WI38 (cell line): Measurements from ENCODE around the gene DIAPH3.

Experiments used
- H3K4me3 ChIP-seq: 2 replicates; pipeline ENCODE4 v1.5.1; 2011; ENCODE audit warnings: low read depth, mild to moderate bottlenecking, control low read depth, low read length
- TF ChIP-seq, protein P1 (sequence below): IDR thresholded peaks from 2 replicates; pipeline ENCODE4 v1.5.1; 2012; ENCODE audit warnings: low read depth, mild to moderate bottlenecking, control low read depth, low read length

Gene DIAPH3

DNA sequence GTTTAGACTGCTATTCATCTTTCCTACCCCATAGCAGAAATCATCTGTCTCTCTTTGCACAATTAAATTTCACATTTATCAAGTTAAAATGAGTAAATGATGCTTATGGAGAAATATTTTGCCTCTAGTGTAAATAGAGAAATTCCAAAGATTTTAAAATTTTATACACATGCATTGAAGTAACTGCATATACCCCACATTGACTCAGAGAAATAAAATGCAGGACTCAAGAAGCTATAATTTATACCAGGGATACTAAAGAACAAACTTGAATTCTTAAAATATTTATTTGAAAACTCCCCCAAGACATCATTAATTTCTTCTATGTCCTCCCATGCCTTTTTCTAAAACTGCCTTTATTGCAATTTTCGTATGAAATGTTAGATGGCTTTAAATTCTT lies 165.8 kb downstream of the DIAPH3 start:
- TF ChIP-seq, protein P1, sequence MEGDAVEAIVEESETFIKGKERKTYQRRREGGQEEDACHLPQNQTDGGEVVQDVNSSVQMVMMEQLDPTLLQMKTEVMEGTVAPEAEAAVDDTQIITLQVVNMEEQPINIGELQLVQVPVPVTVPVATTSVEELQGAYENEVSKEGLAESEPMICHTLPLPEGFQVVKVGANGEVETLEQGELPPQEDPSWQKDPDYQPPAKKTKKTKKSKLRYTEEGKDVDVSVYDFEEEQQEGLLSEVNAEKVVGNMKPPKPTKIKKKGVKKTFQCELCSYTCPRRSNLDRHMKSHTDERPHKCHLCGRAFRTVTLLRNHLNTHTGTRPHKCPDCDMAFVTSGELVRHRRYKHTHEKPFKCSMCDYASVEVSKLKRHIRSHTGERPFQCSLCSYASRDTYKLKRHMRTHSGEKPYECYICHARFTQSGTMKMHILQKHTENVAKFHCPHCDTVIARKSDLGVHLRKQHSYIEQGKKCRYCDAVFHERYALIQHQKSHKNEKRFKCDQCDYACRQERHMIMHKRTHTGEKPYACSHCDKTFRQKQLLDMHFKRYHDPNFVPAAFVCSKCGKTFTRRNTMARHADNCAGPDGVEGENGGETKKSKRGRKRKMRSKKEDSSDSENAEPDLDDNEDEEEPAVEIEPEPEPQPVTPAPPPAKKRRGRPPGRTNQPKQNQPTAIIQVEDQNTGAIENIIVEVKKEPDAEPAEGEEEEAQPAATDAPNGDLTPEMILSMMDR: no peak

DNA sequence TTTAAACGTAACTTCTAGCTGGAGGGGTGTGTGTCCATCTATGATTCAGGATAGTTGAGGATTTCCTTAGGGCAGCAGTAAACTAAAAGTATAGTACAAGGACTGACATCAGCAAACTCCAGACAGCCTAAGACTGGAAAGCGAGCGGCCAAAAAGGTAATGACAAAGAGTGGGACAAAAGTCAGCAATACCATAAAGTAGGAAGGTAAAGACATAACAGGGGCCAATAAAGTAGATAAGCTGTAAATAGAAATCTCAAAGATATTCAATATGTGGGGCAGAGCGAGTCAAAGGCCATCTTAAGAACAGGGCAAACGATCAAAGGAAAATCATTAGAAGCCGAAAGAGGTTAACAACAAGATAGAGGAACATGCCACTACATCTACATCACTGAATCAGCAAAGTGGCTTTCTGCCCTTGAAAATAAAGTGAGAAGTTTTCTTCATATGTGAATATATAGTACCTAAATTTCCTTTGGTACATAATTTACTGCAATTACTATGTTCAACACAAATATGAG lies 167.2 kb downstream of the DIAPH3 start:
- TF ChIP-seq, protein P1: no peak
- H3K4me3 ChIP-seq: no peak overlapping the region

More for the DNA sequence above, 165.8 kb downstream of the DIAPH3 start:
- no peak overlapping the region for H3K4me3 ChIP-seq

DNA sequence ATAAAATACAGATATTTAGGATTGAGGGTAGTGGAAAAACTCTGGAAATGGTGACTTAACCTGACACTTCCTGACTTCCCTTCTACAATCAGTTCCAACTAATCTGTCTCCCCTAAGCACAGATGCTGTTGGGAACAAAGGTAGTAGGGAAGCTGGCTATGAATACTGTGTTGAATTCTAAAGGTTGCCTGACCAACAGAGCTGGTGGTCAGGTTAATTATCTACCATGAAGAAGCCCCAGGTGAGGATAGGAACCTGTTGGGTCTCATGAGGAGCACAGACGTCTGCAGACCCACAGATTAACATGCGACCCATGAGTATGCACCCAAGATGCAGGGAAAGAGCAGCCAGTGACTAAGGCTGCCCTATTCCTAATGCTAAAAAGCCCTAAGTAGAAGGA lies 172.3 kb downstream of the DIAPH3 start:
- H3K4me3 ChIP-seq: no peak overlapping the region
- TF ChIP-seq, protein P1: no peak

DNA sequence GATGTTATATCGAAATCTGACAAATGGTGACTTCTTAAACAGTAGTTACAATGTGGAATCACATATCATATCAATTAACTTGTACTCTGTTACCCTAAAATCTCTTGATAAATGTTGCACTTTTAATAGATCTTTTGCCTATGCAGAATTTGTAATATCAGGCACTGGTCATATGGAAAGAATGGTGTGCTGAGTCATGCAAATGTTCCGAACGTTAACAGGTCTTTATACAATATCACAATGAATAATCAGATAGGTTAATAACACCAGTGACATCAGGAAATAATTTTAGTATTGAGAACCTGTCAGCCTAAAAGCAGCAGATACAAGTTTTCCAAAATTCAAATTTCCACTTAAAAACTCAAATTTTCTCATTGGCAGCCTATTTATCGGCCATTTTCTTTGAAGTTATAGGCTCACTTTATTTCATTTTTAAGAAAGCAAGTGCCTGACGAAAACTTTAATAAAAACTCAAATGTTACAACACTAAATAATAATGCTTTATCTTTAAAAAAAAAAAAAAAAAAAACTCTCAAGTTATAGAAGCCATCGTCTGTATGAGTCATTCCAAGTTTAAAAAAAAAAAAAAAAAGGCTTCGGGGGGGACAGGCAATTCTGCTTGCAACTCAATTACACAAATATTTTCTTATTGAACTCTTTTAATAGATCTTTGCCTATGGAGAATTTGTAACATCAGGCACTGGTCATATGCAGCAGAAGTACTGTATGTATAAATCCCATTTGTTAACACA lies 180.9 kb downstream of the DIAPH3 start:
- TF ChIP-seq, protein P1: no peak
- H3K4me3 ChIP-seq: no peak overlapping the region

DNA sequence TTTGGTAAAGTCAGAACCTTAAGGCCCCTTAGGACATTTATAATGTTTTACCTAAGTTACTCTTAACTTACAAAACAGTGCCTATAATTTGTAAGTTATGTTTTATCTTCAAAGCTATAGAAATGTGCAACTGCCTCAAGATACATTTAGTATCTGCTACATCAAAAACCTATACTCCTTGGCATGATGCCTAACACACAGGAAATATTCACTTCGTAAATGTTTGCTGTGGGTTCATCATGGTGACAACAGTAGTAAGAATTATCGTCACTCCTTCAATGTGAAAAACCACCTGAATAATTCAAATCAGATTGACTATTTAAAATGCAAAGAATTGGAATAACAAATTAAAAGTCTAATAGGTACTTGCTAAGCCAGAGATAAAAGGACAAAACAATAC lies 184.1 kb downstream of the DIAPH3 start:
- H3K4me3 ChIP-seq: no peak overlapping the region
- TF ChIP-seq, protein P1: no peak

DNA sequence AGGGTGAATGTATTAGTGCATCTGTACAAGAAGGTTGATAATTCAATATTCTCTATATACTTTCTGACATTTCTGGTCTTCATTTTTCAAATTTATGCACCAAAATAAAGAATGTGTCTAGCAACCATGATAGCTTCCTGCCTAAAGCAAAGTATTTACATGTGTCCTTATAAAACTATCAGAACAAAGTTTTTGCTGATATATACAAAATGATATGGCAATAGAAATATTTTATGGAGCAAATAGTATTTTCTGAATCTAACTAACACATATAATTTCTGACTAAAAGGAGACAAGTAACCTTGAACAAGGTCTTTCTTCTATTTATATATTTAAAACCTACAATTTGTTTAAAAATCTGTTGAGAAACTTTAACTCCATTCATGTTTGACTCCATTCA lies 184.9 kb downstream of the DIAPH3 start:
- H3K4me3 ChIP-seq: no peak overlapping the region
- TF ChIP-seq, protein P1: no peak

DNA sequence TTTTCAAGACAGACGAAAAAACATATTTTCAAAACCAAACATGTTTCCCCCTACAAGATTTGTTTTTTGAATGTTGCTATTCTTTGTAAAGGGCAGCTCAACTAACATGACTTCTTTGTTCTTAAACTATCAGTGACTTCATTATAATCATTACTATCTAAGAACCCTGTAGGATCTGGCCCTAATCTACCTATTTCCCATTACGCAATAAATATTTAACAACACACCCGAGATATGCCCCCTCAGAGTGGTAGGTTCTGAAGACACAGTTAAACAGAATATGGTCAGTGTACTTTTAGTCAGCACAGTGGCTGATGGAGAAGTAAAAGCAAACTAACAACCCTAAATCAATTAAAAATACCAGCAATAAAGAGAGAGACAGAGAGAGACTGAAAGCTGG lies 186.9 kb downstream of the DIAPH3 start:
- TF ChIP-seq, protein P1: no peak

More for the DNA sequence above, 186.9 kb downstream of the DIAPH3 start:
- no peak overlapping the region for H3K4me3 ChIP-seq
